Urinary bladder (tissue), 4 donors: ENCODE measurements around the gene SLC1A4. TPM values are rescaled to one million over a fixed set of nuclear protein-coding genes. Genes with fewer than 3 reads are reported as not detected.
"Not testable (repeated sequence)": the region's sequence is repeated elsewhere in the genome, so short reads cannot be mapped to it uniquely, and the experiment has no call there.

Experiments
- DNase-seq: peaks from one replicate; pipeline ENCODE4 v3.0.0-alpha.2; 2015; ENCODE audit errors: extremely low spot score
- H3K27ac ChIP-seq: one replicate; pipeline ENCODE4 v1.5.1; 2013; ENCODE audit warnings: low read depth, mild to moderate bottlenecking, moderate library complexity
- H3K36me3 ChIP-seq: one replicate; pipeline ENCODE4 v1.6.1; 2013; ENCODE audit warnings: mild to moderate bottlenecking, moderate library complexity; ENCODE audit not compliant: insufficient read depth
- H3K4me1 ChIP-seq: one replicate; pipeline ENCODE4 v1.6.1; 2013; ENCODE audit warnings: mild to moderate bottlenecking, moderate library complexity; ENCODE audit not compliant: insufficient read depth
- H3K4me3 ChIP-seq: one replicate; pipeline ENCODE4 v1.5.1; 2013; ENCODE audit warnings: low read depth, low read length
- WGBS: extraction: QIAGEN DNeasy Blood & Tissue Kit; methylation state at CpG from one replicate; pipeline ENCODE4 v1.1.7; 2013; 5-methylcytosine and 5-hydroxymethylcytosine counted together
- polyA plus RNA-seq: library from polyadenylated mRNA; stranded (reverse); fragments of 200-250 nt; gene quantifications from one replicate; pipeline ENCODE4 v1.2.3, GENCODE V29; 2013
- total RNA-seq: library from RNA; depleted of rRNA; stranded (reverse); fragments of >200 nt; gene quantifications from one replicate; pipeline ENCODE4 v1.2.3, GENCODE V29; 2014
- donor health status: healthy with polysubstance abuse.
- donor health status: healthy.

SLC1A4 gene
- total and polyA plus RNA-seq, 2 donors = 4.8 to 13.5 TPM

- Histone ChIP-seq H3K36me3 (no peaks in the 10 kb centered on the region), H3K4me1 (no peaks in the 10 kb centered on the region), H3K4me3 (no peak overlapping the region), H3K27ac (no peak overlapping the region)
- WGBS = 81% methylated on average over 1 of the region's 1 CpG
- no peak for DNase-seq
These were observed 29.8 kb downstream of the SLC1A4 start for GRCh38 chr2:65019010-65019409.

GRCh38 chr2:65019675-65020195 lies 30.5 kb downstream of the SLC1A4 start:
- no peak for DNase-seq
- 90% methylated on average over 8 of the region's 8 CpGs for WGBS
- no peaks in the 10 kb centered on the region for H3K4me1 ChIP-seq
- no peaks in the 10 kb centered on the region for H3K36me3 ChIP-seq
- H3K27ac ChIP-seq = no peak overlapping the region
- H3K4me3 ChIP-seq = no peak overlapping the region

- DNase-seq = not testable (repeated sequence)
These were observed 31.1 kb downstream of the SLC1A4 start for GRCh38 chr2:65020251-65020650.

GRCh38 chr2:65020943-65021528 lies 31.8 kb downstream of the SLC1A4 start:
- 92% methylated on average over 11 of the region's 11 CpGs for WGBS
- no peak overlapping the region for H3K27ac ChIP-seq
- no peak overlapping the region for H3K4me3 ChIP-seq
- no peak for DNase-seq
- no peaks in the 10 kb centered on the region for H3K36me3 ChIP-seq
- H3K4me1 ChIP-seq = no peaks in the 10 kb centered on the region

More at GRCh38 chr2:65020251-65020650, 31.1 kb downstream of the SLC1A4 start:
- not testable (repeated sequence) for H3K36me3 ChIP-seq, H3K27ac ChIP-seq, H3K4me1 ChIP-seq, H3K4me3 ChIP-seq
- 94% methylated on average over 1 of the region's 1 CpG for WGBS

- no peak for DNase-seq
- no peaks in the 10 kb centered on the region for H3K4me1 ChIP-seq
- H3K4me3 ChIP-seq = no peak overlapping the region
- no peak overlapping the region for H3K27ac ChIP-seq
- H3K36me3 ChIP-seq = no peaks in the 10 kb centered on the region
- WGBS = 69% methylated on average over 4 of the region's 4 CpGs
These were observed 32.5 kb downstream of the SLC1A4 start for GRCh38 chr2:65021709-65022108.

- no peaks in the 10 kb centered on the region for H3K36me3 ChIP-seq
- no peak for DNase-seq
These were observed 33.0 kb downstream of the SLC1A4 start for GRCh38 chr2:65022189-65022588.

GRCh38 chr2:65023742-65024141 lies 34.5 kb downstream of the SLC1A4 start:
- DNase-seq = no peak
- no peaks in the 10 kb centered on the region for H3K36me3 ChIP-seq
- 91% methylated on average over 8 of the region's 8 CpGs for WGBS

More at GRCh38 chr2:65022189-65022588, 33.0 kb downstream of the SLC1A4 start:
- 92% methylated on average over 6 of the region's 6 CpGs for WGBS
- H3K27ac ChIP-seq = no peak overlapping the region
- H3K4me1 ChIP-seq = no peaks in the 10 kb centered on the region
- no peak overlapping the region for H3K4me3 ChIP-seq

GRCh38 chr2:65024149-65024829 lies 35.1 kb downstream of the SLC1A4 start:
- 78% methylated on average over 7 of the region's 7 CpGs for WGBS
- no peak for DNase-seq

More at GRCh38 chr2:65023742-65024141, 34.5 kb downstream of the SLC1A4 start:
- Histone ChIP-seq H3K4me3 (no peak overlapping the region), H3K4me1 (no peaks in the 10 kb centered on the region), H3K27ac (no peak overlapping the region)

GRCh38 chr2:65025453-65026123 lies 36.4 kb downstream of the SLC1A4 start:
- DNase-seq = no peak
- Histone ChIP-seq H3K4me1 (no peaks in the 10 kb centered on the region), H3K27ac (no peak overlapping the region), H3K36me3 (no peaks in the 10 kb centered on the region), H3K4me3 (no peak overlapping the region)
- 91% methylated on average over 8 of the region's 8 CpGs for WGBS

More at GRCh38 chr2:65024149-65024829, 35.1 kb downstream of the SLC1A4 start:
- H3K36me3 ChIP-seq = no peaks in the 10 kb centered on the region
- H3K4me1 ChIP-seq = no peaks in the 10 kb centered on the region
- no peak overlapping the region for H3K4me3 ChIP-seq
- H3K27ac ChIP-seq = no peak overlapping the region

GRCh38 chr2:65026154-65026553 lies 37.0 kb downstream of the SLC1A4 start:
- 97% methylated on average over 8 of the region's 8 CpGs for WGBS
- H3K27ac ChIP-seq = no peak overlapping the region
- H3K4me3 ChIP-seq = no peak overlapping the region
- H3K4me1 ChIP-seq = no peaks in the 10 kb centered on the region
- no peak for DNase-seq
- H3K36me3 ChIP-seq = no peaks in the 10 kb centered on the region

- Histone ChIP-seq H3K4me1 (no peaks in the 10 kb centered on the region), H3K27ac (no peak overlapping the region), H3K36me3 (no peaks in the 10 kb centered on the region), H3K4me3 (no peak overlapping the region)
- 97% methylated on average over 13 of the region's 13 CpGs for WGBS
- DNase-seq = no peak
These were observed 37.7 kb downstream of the SLC1A4 start for GRCh38 chr2:65026704-65027464.

GRCh38 chr2:65027616-65028244 lies 38.5 kb downstream of the SLC1A4 start:
- no peak overlapping the region for H3K27ac ChIP-seq
- H3K4me1 ChIP-seq = peaks cover 2% of the 10 kb centered on the region
- H3K4me3 ChIP-seq = no peak overlapping the region
- 88% methylated on average over 8 of the region's 8 CpGs for WGBS
- DNase-seq = no peak
- H3K36me3 ChIP-seq = no peaks in the 10 kb centered on the region
